ENCODE results near the gene NPY4R. TPM values are rescaled to one million over a fixed set of nuclear protein-coding genes. Genes with fewer than 3 reads are reported as not detected.
"Not testable (repeated sequence)": the region's sequence is repeated elsewhere in the genome, so short reads cannot be mapped to it uniquely, and the experiment has no call there.

The NPY4R gene, protein sequence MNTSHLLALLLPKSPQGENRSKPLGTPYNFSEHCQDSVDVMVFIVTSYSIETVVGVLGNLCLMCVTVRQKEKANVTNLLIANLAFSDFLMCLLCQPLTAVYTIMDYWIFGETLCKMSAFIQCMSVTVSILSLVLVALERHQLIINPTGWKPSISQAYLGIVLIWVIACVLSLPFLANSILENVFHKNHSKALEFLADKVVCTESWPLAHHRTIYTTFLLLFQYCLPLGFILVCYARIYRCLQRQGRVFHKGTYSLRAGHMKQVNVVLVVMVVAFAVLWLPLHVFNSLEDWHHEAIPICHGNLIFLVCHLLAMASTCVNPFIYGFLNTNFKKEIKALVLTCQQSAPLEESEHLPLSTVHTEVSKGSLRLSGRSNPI
- not detected for polyA plus RNA-seq (ENCODE audit: insufficient read length)

DNA sequence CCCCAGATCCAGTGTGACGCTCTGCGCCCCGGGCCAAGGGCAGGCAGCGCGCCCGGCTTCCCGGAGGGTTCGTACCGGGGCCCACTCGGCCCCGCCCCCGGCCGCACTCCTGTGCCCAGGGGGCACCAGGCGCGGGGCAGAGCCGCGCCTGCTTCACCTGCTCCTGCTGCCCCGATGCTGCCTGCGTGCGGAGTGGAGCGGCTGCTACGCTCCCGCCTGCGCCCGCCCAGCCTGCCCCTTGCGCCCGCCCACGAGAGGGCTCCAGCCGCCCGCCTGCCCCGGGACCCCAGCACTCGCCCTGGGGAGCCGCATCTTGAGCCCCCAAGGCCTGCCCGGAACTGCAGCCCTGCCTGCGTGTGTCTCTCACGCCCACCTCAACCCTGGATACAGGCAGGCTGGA lies at the start of gene NPY4R:
Gene NPY4R, minus strand, starts transcription at position 194 of the 400 bp plus-strand sequence. CDS start 3,323 bp downstream, outside the sequence.
- DNase-seq: not testable (repeated sequence)

DNA sequence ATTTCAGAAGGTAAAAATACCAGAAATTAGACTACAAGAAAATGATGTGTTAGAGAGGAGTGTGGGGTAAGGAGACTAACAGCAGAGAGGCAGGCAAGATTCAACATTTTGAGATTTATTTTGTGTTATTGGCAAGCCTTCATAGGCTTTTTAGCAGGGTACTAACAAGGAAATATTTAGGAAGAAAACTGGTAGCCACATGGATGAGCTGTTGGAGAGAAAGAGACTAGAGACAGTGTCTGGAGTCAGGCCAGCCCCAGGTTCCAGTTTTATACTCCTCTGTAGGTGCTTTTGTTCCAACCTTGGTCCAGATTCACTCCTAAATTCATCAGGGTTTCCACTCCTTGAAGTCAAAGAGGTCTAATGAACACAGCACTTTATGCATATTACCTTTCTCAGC lies 49.6 kb upstream of the NPY4R start:
- no peak for DNase-seq

DNA sequence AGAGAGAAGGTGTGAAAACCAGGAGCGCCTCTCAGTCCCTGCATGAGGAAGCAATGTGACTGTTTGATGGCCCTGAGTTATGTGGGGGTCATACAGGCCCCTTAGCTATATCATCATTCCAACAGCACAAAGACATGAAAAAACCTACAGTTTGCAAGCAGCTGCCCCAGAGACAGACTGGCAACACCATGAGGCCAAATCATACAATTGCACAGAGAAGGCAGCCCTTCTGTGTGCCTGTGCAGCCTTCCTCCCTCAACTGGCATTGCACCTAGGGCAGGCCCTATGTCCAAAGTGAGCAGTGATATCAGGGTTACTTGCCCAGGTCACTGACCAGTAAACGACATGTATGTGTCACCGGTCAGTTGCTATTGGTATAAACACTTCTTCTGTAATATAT lies 49.1 kb upstream of the NPY4R start:
- no peak for DNase-seq

DNA sequence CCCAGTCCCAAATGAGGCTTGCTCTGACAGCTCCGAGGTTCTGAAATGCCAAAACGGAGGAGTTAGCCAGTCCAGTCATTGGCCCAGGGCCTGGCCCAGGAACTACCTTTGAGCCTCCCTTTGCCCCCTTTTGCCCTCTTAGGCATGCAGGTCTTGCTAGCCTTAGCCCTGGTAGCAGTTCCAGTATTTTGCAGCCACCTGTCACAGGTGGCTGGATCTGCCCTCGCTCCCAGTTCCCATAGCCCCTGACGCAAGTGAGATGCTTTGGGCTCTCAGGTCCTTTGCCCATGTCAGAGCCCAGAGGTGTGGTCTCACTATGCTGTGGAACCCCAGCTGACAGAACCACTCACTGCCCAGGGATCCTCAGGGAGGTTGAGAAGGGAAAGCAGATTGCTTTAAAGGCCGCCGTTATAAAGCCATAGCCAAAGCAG lies 48.7 kb upstream of the NPY4R start:
- DNase-seq: no peak

DNA sequence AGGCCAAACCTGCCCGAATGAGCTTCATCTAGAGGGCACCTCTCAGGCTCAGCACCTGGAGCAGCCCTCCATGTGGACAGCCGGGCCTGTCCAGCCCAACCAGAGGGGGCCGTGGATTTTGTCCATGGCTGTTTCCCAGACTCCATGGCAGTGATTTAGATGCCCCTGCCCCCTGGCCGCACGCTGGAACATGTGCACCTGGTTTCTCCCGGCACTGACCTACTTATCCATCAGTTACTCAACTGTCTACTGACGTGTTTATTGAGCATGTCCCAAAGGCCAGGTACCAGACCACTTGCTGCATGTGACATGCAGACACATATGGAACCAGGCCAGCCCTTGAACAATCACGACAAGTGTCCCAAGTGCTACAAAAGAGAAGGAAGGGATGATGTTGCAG lies 47.6 kb upstream of the NPY4R start:
- DNase-seq: not testable (repeated sequence)

DNA sequence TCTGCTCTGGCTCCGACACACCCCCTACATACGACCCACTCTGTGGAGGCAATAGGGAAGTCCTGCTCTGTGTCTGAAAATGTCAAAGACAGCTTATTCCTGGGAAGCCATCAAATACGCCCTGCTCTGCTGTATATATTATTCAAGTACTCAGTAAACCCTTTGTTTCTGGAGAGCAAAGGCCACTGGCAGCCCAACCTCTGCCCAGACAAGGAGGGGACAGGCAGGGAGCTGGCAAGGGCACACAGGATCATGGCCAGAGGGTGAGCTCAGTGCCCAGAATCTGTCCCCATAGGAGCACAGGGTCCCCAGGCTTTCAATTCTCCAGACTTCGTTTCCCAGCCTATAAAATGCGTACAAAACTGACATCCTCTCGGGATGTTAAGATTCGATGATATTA lies 47.0 kb upstream of the NPY4R start:
- not testable (repeated sequence) for DNase-seq

DNA sequence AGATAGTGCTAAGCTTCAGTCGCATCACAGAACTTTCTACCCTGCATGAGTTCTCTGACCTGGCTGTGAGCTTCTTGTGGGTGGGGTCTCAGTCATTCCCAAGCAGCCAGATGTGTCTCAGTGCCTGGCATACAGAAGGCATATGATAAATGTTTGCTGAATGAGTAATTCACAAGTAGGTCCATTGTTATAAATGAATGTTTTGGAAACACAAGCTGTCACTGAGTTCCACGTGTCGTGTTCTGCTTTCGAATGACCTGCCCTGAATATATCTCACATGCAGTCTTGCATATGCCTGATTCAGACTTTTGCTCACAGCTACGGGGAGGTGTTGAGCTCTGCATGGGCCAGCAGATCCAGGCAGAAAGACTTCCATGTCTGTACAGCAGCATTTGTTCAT lies 46.2 kb upstream of the NPY4R start:
- DNase-seq: not testable (repeated sequence)

DNA sequence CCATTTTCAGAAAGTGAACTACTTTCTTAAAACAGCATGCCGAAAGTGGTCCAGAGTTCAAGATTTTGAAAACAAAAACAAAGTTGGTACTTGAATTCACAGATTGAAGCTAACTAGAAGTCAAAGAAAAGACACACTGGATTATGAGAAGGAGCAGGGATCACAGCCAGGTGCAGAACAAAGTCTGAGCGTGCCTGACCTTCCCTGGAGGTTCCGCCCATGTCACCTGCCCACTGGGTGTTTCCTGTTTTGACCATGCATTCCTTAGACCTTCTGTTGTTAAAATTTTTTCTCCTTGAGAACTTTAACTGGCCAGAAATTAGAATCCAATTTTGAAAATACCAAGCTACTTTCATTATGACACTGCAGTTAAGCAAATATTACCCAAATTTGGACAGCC lies 34.2 kb upstream of the NPY4R start:
- not testable (repeated sequence) for DNase-seq

DNA sequence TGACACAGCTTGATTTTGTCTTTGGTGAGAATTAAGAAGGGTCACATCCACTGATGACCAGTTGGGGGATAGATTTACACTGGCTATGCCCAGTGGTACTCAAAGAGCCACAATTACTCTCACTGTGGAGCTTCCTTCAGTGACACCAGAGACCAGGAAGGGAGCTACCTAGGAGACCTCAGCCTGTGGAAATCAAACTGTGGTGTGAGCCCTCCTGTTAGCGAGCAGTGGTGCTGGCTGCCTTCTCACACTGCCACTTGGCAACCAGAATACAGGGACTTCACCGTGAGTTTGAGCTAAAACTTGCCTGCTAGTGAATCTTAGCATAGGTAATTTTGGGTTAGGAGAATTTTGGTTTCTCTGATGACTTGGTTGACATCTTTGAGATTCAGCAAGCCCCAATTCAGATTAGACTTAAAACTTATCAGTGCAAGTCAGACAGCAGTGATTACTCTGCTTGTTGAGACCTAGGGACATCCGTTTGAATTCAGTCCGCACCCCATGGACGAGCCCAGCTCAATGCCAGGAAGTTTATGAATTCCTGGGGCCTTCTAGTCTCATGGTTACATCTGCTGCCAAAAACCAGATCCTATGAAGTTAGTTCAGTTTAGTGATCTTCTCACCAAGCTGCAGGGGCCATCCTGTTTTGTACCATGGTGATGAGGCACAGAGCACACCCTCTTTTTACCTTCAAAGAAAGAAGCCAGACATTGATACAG lies 33.4 kb upstream of the NPY4R start:
- DNase-seq: not testable (repeated sequence)

DNA sequence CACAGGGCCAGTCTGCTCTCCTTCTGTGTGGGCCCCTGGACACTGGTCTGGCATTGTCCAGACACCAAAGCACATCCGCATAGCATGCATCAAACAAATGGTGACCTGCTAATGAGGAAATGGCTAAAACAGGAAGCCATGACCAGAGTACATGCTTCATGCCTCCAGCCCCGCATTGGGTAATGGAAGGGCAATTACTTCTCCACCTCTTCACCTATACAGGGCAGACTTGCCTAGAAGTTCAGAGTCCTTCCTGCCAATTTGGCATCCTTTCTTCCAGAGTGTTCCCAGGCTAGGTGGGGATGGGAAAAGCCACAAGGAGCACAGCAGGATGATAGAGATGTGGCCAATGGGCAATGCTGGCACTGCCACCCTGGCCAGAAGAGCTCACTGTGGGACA lies 32.1 kb upstream of the NPY4R start:
- not testable (repeated sequence) for DNase-seq

DNA sequence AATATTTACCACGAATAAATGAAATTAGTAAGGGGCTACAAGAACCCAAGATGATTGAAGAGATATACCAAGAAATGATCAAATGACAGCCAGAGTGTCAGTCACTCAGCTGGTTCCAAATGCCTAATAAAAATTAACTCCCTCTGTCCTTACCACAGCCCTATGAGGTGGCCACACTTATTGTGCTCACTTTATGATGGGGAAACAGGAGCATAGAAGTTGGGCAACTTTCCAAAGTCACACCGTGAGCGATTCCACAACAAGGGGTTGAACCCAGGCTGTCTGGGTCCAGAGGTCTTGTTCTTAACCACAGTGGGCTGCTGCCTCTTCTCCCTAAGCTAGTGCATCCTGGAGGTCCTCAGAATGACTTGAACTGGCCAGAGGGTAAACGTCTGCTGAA lies 31.6 kb upstream of the NPY4R start:
- not testable (repeated sequence) for DNase-seq

DNA sequence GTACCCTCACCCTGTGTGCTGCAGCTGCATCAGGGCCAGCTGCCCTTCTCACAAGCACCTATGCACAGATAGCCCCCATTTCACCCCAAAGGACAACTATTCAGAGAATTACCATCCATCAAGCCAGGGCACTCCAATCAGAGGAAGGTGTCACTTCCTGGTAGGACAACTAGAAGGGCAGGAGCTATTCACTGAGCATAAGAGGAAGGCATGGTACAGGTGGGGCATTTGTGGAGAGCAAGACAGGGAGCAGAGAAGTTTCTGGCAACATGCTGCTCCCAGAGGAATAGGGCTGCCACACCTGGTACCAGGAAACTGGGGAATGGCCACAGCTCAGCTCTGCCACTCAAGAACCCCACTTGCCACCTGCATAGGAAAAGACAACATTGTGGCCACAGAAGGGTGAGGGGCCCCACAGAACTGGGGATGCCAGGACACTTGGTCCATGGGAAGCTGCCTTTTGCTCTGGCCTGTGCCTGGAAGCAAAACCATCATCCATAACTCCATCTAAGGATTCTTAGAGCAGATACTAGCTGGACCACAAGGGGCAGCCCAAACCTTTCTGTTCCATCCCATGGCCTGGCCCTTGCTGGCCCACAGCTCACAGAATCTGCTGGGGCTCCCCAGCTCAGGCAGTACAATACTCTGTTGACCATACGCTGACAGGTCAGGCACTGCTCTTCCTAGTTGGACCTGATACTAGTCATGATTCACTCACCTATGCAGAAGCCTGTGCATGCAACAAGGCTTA lies 25.8 kb upstream of the NPY4R start:
- DNase-seq: not testable (repeated sequence)

DNA sequence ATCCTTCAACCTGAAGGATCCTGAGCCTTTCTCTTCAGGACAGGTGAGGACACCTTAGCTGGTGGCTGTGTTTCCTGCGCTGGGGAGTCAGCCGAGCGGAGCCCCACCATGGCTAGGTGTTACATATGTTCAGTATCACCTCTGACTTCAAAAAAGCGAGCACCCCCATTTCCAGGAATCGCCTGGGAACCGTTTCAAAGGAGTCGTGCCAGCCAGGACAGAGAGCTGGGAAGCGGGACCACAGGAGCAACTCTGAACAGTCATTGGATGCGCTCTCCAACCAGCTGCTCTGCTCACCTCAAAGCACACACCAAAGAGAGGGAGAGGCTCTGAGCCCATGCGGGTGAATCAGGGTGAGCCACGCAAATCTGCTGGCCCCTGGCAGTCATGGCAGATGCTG lies 24.5 kb upstream of the NPY4R start:
- not testable (repeated sequence) for DNase-seq

DNA sequence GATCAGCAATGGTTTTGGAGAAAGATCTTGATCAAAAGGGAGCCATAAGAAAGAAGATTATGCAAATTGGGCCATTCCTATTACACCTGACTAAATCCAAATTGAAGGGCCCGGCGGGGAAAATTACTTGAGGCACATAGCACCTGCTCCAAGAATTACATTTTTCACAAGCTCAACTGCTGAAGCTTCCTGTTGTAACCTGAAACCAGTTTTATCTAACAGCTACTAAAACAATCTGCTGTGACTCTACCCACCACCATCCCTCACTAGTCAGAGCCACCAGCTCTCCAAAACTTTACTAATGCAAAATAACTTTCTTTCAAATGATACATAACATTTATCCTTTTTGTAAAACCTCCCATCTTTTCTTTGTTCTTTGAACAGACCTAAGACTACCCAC lies 20.7 kb upstream of the NPY4R start:
- not testable (repeated sequence) for DNase-seq

DNA sequence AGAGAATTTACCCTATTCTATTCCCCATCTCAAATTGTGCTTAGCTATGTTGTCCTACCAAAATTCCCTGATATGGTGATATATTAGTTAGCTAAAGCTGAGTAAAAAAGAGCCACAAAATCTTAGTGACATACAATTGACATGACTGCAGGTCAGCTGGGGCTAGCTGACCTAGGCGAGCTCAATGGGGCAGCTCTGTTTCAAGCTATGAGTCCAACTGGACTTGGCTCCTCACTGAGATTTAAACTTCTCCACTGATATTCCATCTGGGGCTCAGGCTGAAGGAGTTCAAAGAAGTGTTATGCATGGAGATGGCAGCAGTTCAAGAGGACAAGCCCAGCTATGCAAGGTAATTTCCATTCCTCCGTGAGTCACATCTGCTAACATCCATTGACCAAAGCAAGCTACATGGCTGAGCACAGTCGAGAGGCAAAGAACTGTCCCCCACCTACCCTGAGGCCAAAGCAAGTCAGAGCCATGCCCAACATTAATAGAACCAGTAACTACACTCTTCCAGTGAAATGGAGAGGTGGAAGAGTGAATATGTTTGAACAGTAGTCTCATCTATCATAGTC lies 9.1 kb upstream of the NPY4R start:
- DNase-seq: not testable (repeated sequence)

DNA sequence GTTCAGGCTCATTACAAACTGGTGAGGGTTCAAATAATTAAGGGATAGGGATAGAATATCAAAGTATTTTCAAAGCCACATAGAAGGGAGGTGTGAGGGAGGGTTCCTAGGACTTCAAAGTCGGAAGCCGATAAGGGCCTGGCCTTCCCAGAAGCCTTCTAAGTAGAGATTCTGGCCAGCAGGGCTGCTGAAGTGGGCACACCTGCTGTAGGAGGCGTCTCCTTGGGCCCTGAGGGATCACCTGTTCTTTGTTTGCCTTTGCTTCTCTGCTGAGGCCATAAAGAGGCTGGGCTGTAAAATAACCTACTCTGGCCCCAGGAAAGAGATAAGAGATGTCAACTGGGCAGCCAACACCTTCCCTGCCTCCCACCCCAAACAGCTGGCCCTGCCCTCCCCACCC lies 8.0 kb upstream of the NPY4R start:
- DNase-seq: not testable (repeated sequence)

DNA sequence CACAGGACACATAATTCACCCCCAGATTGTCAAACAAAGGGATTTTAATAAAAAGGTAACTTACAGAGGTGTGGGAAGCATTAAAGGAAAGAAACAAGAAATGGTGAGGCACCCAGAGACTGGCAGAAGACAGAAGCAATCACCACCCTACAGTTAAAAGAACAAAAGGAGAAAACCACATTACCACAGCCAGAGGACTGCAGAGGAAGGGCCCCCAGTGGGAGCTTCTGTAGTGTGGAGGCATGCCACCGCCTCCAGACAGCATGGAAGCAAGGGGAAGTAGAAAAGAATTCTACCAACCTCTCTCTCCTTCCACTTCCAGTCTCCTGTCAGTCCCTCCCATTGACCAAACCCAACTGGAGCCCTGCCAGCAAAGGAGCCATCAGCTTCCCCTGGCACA lies 4.4 kb upstream of the NPY4R start:
- DNase-seq: not testable (repeated sequence)

DNA sequence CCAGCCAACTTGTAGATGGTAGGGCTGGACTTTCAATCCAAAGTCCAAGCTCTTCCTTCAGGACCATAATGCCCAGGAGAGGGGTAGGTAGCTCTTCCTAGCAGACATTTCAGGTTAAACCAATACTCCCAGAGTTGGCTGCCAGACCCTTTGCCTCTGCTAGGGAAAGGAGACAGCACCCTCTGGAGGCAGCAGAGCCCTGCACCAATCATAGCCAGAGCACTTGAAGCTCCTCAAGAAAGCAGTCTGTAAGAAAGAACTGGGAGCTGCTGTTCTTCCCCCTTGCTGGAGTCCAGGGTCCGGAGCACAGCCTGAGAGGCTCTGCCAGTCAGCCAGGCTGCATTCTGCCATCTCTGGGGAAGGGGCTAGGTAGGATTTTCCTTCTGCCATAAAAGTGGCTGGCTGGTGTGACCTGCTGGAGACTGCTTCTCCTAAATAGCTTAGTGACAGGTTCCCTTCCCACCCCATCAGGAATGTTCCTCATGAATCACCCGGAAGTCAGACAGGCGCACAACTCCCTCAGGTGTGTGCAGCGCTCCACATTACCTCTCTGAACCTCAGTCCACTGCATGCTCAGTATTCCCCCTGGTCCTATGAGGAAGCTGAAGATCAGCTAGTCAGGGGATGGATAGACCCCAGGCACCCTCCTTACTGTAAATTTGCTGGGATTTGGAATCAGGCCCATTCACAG lies 2.5 kb upstream of the NPY4R start:
- not testable (repeated sequence) for DNase-seq

DNA sequence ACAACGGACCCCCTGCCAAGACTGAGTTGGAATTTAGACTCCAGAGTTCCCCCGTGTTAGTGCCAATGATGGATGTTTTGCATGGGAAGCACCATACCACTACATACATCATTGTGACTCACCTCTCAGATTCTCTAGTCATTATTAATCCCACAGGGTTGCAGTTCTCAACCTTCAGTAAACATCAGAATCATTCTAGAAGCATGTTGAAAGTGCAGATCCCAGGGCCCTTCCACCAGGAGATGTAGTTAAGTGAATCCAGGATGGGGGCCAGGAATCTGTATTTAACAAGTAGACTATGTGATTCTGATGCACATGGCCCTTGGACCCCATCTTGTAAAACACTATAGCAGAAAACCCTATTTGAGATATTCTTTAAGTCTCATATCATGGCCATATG lies 2.1 kb downstream of the NPY4R start:
- DNase-seq: not testable (repeated sequence)

DNA sequence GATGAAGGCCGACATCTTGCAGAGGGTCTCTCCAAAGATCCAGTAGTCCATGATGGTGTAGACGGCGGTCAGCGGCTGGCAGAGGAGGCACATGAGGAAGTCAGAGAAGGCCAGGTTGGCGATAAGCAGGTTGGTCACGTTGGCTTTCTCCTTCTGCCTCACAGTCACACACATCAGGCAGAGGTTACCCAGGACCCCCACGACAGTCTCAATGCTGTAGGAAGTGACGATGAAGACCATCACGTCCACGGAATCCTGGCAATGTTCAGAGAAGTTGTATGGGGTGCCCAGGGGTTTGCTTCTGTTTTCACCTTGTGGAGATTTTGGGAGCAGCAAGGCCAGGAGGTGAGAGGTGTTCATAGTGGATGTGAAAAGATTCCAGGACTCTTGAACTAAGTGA lies 3.5 kb downstream of the NPY4R start:
- not testable (repeated sequence) for DNase-seq

DNA sequence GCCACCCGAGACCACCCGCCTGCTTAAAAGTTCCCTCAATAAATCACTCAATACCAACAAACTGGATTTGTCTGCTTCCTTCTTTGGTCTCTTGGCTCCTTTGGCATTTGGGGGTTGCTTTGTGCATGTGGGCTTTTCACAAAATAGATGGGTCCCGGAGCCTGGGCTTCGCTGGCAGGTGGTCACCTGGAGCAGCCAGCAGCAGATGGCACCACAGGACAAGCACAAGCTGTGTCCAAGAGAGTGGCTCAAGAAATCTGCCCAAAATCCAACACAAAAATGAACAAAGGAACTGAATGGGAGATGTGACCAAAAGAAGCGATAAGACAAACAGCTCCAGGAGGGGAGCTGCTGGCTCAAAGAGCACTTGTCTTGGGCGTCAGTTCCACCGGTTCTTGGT lies 6.2 kb downstream of the NPY4R start:
- not testable (repeated sequence) for DNase-seq

DNA sequence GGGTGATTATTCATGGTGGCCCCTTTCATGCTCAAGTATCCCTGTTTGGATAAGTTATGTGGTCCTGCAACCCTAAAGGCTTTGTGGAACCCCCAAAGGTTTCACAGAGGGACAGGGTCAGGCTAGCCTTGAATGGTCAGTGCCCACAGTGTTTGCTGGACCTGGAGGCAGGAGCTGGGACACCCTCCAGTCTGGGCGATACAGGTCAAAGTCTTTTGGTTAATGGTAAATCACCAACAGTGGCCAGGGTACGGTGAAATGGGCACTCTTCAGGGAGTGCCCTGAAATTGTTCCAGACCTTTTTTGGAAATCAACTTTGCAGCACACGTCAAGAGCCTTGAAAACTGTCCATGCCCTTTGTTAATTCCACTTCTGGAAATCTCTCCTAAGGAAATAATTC lies 8.7 kb downstream of the NPY4R start:
- DNase-seq: not testable (repeated sequence)

Measured in hindlimb muscle (tissue), 1 donor.